Measurements from ENCODE around the gene HNRNPA2B1.
A peak's percentile ranks its signal among the peaks of the same experiment; 100 is the strongest.

The HNRNPA2B1 gene

GRCh38 chr7:26160896-26161295 is 39.6 kb downstream of the HNRNPA2B1 start:
- H3K4me3 ChIP-seq (ENCODE audit: low read length, poor library complexity, severe bottlenecking) = no peak overlapping the region
- no peaks in the 10 kb centered on the region for H3K9me3 ChIP-seq (ENCODE audit: insufficient read depth, low read depth, low read length)
- no peaks in the 10 kb centered on the region for H3K36me3 ChIP-seq (ENCODE audit: insufficient read depth, low read length)
- H4K20me1 ChIP-seq (ENCODE audit: insufficient read depth, low read length, poor library complexity, severe bottlenecking) = no peaks in the 10 kb centered on the region
- H3K79me2 ChIP-seq (ENCODE audit: insufficient read depth, low read length) = peaks cover 7% of the 10 kb centered on the region; the same call in 1 of the 2 replicates
- no peak overlapping the region for H2AFZ ChIP-seq (ENCODE audit: low read length)
- H3K9me2 ChIP-seq (replicated peaks; ENCODE audit: low read depth, low read length) = no peaks in the 10 kb centered on the region
- H3K27me3 ChIP-seq (ENCODE audit: insufficient read depth, low read length, poor library complexity, severe bottlenecking) = no peaks in the 10 kb centered on the region
- H3K4me2 ChIP-seq (ENCODE audit: low read depth, low read length, poor library complexity, severe bottlenecking) = no peak overlapping the region
- peaks cover 31% of the 10 kb centered on the region for H3K4me1 ChIP-seq (ENCODE audit: insufficient read depth, low read length, poor library complexity, severe bottlenecking)
- H3K9ac ChIP-seq (ENCODE audit: low read depth, low read length, poor library complexity, severe bottlenecking) = no peak overlapping the region
- H3F3A ChIP-seq (ENCODE audit: low read depth) = no peaks in the 10 kb centered on the region
- no peak for TF ChIP-seq EZH2phosphoT487 (IDR thresholded peaks at IDR 0.05; ENCODE audit: borderline replicate concordance)
- TF ChIP-seq, protein P1, sequence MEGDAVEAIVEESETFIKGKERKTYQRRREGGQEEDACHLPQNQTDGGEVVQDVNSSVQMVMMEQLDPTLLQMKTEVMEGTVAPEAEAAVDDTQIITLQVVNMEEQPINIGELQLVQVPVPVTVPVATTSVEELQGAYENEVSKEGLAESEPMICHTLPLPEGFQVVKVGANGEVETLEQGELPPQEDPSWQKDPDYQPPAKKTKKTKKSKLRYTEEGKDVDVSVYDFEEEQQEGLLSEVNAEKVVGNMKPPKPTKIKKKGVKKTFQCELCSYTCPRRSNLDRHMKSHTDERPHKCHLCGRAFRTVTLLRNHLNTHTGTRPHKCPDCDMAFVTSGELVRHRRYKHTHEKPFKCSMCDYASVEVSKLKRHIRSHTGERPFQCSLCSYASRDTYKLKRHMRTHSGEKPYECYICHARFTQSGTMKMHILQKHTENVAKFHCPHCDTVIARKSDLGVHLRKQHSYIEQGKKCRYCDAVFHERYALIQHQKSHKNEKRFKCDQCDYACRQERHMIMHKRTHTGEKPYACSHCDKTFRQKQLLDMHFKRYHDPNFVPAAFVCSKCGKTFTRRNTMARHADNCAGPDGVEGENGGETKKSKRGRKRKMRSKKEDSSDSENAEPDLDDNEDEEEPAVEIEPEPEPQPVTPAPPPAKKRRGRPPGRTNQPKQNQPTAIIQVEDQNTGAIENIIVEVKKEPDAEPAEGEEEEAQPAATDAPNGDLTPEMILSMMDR (conservative IDR thresholded peaks at IDR 0.05; ENCODE audit: low read length) = no peak

- H4K20me1 ChIP-seq (ENCODE audit: insufficient read depth, low read length, poor library complexity, severe bottlenecking) = no peaks in the 10 kb centered on the region
- H3K9me3 ChIP-seq (ENCODE audit: insufficient read depth, low read depth, low read length) = no peaks in the 10 kb centered on the region
- no peaks in the 10 kb centered on the region for H3F3A ChIP-seq (ENCODE audit: low read depth)
- peak overlapping the region; percentile 24 for H3K4me2 ChIP-seq (ENCODE audit: low read depth, low read length, poor library complexity, severe bottlenecking)
- no peak for TF ChIP-seq EZH2phosphoT487 (IDR thresholded peaks at IDR 0.05; ENCODE audit: borderline replicate concordance)
- TF ChIP-seq, protein P1 (conservative IDR thresholded peaks at IDR 0.05; ENCODE audit: low read length) = no peak
- H3K9ac ChIP-seq (ENCODE audit: low read depth, low read length, poor library complexity, severe bottlenecking) = no peak overlapping the region
- H3K27me3 ChIP-seq (ENCODE audit: insufficient read depth, low read length, poor library complexity, severe bottlenecking) = no peaks in the 10 kb centered on the region
- H3K79me2 ChIP-seq (ENCODE audit: insufficient read depth, low read length) = peaks cover 7% of the 10 kb centered on the region; the same call in 1 of the 2 replicates
- H3K4me3 ChIP-seq (ENCODE audit: low read length, poor library complexity, severe bottlenecking) = no peak overlapping the region
- H3K36me3 ChIP-seq (ENCODE audit: insufficient read depth, low read length) = no peaks in the 10 kb centered on the region
- H2AFZ ChIP-seq (ENCODE audit: low read length) = no peak overlapping the region
- peaks cover 36% of the 10 kb centered on the region for H3K4me1 ChIP-seq (ENCODE audit: insufficient read depth, low read length, poor library complexity, severe bottlenecking)
- H3K9me2 ChIP-seq (replicated peaks; ENCODE audit: low read depth, low read length) = no peaks in the 10 kb centered on the region
Measured at GRCh38 chr7:26159243-26159642, 41.3 kb downstream of the HNRNPA2B1 start.

GRCh38 chr7:26157520-26158105 is 42.9 kb downstream of the HNRNPA2B1 start:
- H3K4me3 ChIP-seq (ENCODE audit: low read length, poor library complexity, severe bottlenecking) = no peak overlapping the region
- H3K79me2 ChIP-seq (ENCODE audit: insufficient read depth, low read length) = peaks cover 7% of the 10 kb centered on the region; the same call in 1 of the 2 replicates
- H3K4me2 ChIP-seq (ENCODE audit: low read depth, low read length, poor library complexity, severe bottlenecking) = peak overlapping the region; percentile 63
- H3K36me3 ChIP-seq (ENCODE audit: insufficient read depth, low read length) = no peaks in the 10 kb centered on the region
- peaks cover 49% of the 10 kb centered on the region for H3K4me1 ChIP-seq (ENCODE audit: insufficient read depth, low read length, poor library complexity, severe bottlenecking)
- H3K27me3 ChIP-seq (ENCODE audit: insufficient read depth, low read length, poor library complexity, severe bottlenecking) = no peaks in the 10 kb centered on the region
- no peak overlapping the region for H3K9ac ChIP-seq (ENCODE audit: low read depth, low read length, poor library complexity, severe bottlenecking)
- no peaks in the 10 kb centered on the region for H3F3A ChIP-seq (ENCODE audit: low read depth)
- no peaks in the 10 kb centered on the region for H3K9me2 ChIP-seq (replicated peaks; ENCODE audit: low read depth, low read length)
- no peaks in the 10 kb centered on the region for H4K20me1 ChIP-seq (ENCODE audit: insufficient read depth, low read length, poor library complexity, severe bottlenecking)
- TF ChIP-seq, protein P1 (conservative IDR thresholded peaks at IDR 0.05; ENCODE audit: low read length) = no peak
- no peak for TF ChIP-seq EZH2phosphoT487 (IDR thresholded peaks at IDR 0.05; ENCODE audit: borderline replicate concordance)
- H3K9me3 ChIP-seq (ENCODE audit: insufficient read depth, low read depth, low read length) = no peaks in the 10 kb centered on the region
- no peak overlapping the region for H2AFZ ChIP-seq (ENCODE audit: low read length)
